Neural progenitor cell (in vitro differentiated cells): ENCODE data around the gene FOXD4L1. TPM values are rescaled to one million over a fixed set of nuclear protein-coding genes. Genes with fewer than 3 reads are reported as not detected.
A peak's percentile ranks its signal among the peaks of the same experiment; 100 is the strongest.
"Not testable (repeated sequence)": the region's sequence is repeated elsewhere in the genome, so short reads cannot be mapped to it uniquely, and the experiment has no call there.

Source experiments
- DNase-seq: peaks from one replicate; pipeline ENCODE4 v3.0.0-alpha.2; 2016; ENCODE audit warnings: low spot score
- H2AFZ ChIP-seq: fragments of 200-600 bp; sonication (generic); replicated peaks from 2 replicates; pipeline ENCODE4 v1.6.1; 2016; ENCODE audit warnings: antibody characterized with exemption
- H3F3A ChIP-seq: fragments of 200-600 bp; sonication (generic); 2 replicates; pipeline ENCODE4 v1.6.1; 2016; ENCODE audit warnings: antibody characterized with exemption, low read depth
- H3K27ac ChIP-seq: fragments of 200-600 bp; sonication (generic); 2 replicates; pipeline ENCODE4 v1.5.1; 2016; ENCODE audit warnings: mild to moderate bottlenecking
- H3K27me3 ChIP-seq: fragments of 200-600 bp; sonication (generic); 2 replicates; pipeline ENCODE4 v1.6.1; 2016; ENCODE audit warnings: mild to moderate bottlenecking, moderate library complexity
- H3K36me3 ChIP-seq: fragments of 200-600 bp; sonication (generic); 2 replicates; pipeline ENCODE4 v1.5.1; 2016
- H3K4me1 ChIP-seq: fragments of 200-600 bp; sonication (generic); 2 replicates; pipeline ENCODE4 v1.6.1; 2016; ENCODE audit warnings: mixed run types
- H3K4me2 ChIP-seq: fragments of 200-600 bp; sonication (generic); 2 replicates; pipeline ENCODE4 v1.6.1; 2016
- H3K4me3 ChIP-seq: fragments of 200-600 bp; sonication (generic); 2 replicates; pipeline ENCODE4 v1.5.1; 2016
- H3K79me2 ChIP-seq: fragments of 200-600 bp; sonication (generic); 2 replicates; pipeline ENCODE4 v1.6.1; 2016; ENCODE audit warnings: low read depth
- H3K9ac ChIP-seq: fragments of 200-600 bp; sonication (generic); 2 replicates; pipeline ENCODE4 v1.6.1; 2016
- H3K9me3 ChIP-seq: fragments of 200-600 bp; sonication (generic); 2 replicates; pipeline ENCODE4 v1.5.1; 2016; ENCODE audit warnings: low read depth
- H4K20me1 ChIP-seq: fragments of 200-600 bp; sonication (generic); 2 replicates; pipeline ENCODE4 v1.6.1; 2016; ENCODE audit warnings: low read depth
- H3K27ac Mint-ChIP-seq: 3 replicates; pipeline ENCODE4 v1.8.0; 2021; ENCODE audit warnings: mixed read lengths
- H3K27me3 Mint-ChIP-seq: 2 replicates; pipeline ENCODE4 v1.8.0; 2022; ENCODE audit warnings: low read depth, mild to moderate bottlenecking, inconsistent platforms, moderate library complexity, mixed read lengths; ENCODE audit not compliant: insufficient read depth
- H3K36me3 Mint-ChIP-seq: 3 replicates; pipeline ENCODE4 v1.8.0; 2021; ENCODE audit warnings: mixed read lengths
- H3K4me1 Mint-ChIP-seq: 3 replicates; pipeline ENCODE4 v1.8.0; 2021; ENCODE audit warnings: mixed read lengths
- H3K4me3 Mint-ChIP-seq: 3 replicates; pipeline ENCODE4 v1.8.0; 2021; ENCODE audit warnings: mild to moderate bottlenecking, moderate library complexity, mixed read lengths
- H3K9me3 Mint-ChIP-seq: 3 replicates; pipeline ENCODE4 v1.8.0; 2020; ENCODE audit warnings: mixed read lengths
- EZH2 ChIP-seq: fragments of 200-600 bp; sonication (generic); IDR thresholded peaks from 2 replicates; pipeline ENCODE4 v1.6.1; 2017; ENCODE audit warnings: antibody characterized with exemption, mild to moderate bottlenecking, moderate library complexity
- EZH2phosphoT487 ChIP-seq: fragments of 200-600 bp; sonication (generic); IDR thresholded peaks from 2 replicates; pipeline ENCODE4 v1.6.1; 2017; ENCODE audit warnings: antibody characterized with exemption
- total RNA-seq: library from RNA; depleted of rRNA; stranded (reverse); fragments of >200 nt; gene quantifications from 2 replicates; pipeline ENCODE4 v1.2.3, GENCODE V29; 2015; ENCODE audit warnings: low replicate concordance

Gene FOXD4L1
- total RNA-seq, 1 donor from 2014 or later = not detected

DNA sequence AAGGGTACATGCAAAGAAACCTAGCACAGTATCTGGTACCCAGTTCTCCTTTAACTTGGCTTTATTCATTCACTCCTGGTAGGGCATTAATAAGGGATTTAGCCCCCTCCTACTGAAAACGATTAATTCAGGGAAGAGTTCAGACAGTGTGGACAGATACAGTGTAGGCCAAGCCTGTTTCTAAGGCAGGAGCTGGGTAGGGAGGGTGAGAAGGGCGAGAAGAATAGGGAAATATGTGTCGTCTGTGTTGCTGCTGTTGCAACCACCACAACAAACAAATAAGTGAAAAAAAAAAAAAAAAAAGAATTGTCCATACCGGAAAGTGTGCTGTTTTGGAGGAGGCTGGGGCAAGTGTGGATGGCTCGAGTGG is 42.4 kb downstream of the FOXD4L1 start:
- DNase-seq, H3K9ac ChIP-seq, H2AFZ ChIP-seq, H3K36me3 Mint-ChIP-seq, H4K20me1 ChIP-seq, H3K4me3 ChIP-seq, H3K27ac Mint-ChIP-seq, H3F3A ChIP-seq, H3K79me2 ChIP-seq, H3K36me3 ChIP-seq, H3K4me1 Mint-ChIP-seq, H3K4me2 ChIP-seq, H3K27ac ChIP-seq, H3K9me3 Mint-ChIP-seq, H3K9me3 ChIP-seq, H3K4me1 ChIP-seq: not testable (repeated sequence)
- Mint-ChIP-seq H3K4me3 (peak overlapping the region; percentile 80), H3K27me3 (peaks cover 11% of the 10 kb centered on the region)
- H3K27me3 ChIP-seq = peaks cover 76% of the 10 kb centered on the region

DNA sequence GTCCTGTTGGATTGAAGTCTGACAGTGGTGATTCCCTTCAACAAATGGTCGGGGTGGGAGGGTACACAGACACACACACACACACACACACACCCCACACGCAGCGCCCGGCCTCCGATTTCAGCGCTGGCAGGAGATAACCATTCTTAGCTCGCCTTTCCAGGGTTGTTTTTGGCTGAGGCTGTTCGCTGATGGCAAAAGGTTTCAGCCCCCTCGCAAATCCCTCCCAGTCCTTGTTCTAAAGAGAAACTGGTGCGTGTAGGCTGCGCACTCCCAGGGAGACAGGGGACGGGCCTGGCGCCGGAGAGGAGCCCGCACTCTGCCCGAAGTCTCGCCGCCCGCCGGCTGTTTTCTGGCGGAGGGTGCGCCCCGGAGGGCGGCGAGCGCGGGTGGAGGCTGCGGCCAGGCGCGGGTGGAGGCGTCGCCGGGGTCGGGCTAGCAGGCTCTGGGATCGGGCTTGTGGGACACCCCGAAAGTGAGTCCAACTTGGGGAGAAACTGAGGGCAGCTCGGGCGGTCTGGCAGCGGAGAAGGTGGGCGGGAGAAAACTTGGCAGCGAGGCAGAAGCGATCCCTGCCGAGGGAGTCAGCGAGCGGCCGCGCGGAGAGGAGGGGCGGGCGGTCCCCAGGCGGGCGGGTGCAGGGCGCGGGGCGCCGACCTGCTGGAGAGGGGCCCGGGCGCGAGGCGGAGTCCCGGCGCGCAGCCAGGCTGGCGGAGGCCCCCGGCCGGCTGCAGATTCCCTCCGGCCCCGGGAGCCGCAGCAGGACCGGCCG is 42.9 kb downstream of the FOXD4L1 start:
- not testable (repeated sequence) for H3K27ac Mint-ChIP-seq, H3K36me3 ChIP-seq, H3K36me3 Mint-ChIP-seq, H3K9ac ChIP-seq, H3K4me1 Mint-ChIP-seq, H3K9me3 Mint-ChIP-seq, H3K9me3 ChIP-seq, H4K20me1 ChIP-seq, H3K27ac ChIP-seq, H3K4me1 ChIP-seq, H3K79me2 ChIP-seq, H3F3A ChIP-seq
- Histone ChIP-seq H3K4me3 (peak overlapping the region; percentile 66), H3K27me3 (peaks cover 75% of the 10 kb centered on the region), H2AFZ (peak overlapping the region; percentile 93), H3K4me2 (peak overlapping the region; percentile 84)
- DNase-seq = peak; percentile 48
- peaks cover 11% of the 10 kb centered on the region for H3K27me3 Mint-ChIP-seq
- H3K4me3 Mint-ChIP-seq = peak overlapping the region; percentile 80
- TF ChIP-seq EZH2phosphoT487 = peak; percentile 77
- peak; percentile 85 for TF ChIP-seq EZH2

DNA sequence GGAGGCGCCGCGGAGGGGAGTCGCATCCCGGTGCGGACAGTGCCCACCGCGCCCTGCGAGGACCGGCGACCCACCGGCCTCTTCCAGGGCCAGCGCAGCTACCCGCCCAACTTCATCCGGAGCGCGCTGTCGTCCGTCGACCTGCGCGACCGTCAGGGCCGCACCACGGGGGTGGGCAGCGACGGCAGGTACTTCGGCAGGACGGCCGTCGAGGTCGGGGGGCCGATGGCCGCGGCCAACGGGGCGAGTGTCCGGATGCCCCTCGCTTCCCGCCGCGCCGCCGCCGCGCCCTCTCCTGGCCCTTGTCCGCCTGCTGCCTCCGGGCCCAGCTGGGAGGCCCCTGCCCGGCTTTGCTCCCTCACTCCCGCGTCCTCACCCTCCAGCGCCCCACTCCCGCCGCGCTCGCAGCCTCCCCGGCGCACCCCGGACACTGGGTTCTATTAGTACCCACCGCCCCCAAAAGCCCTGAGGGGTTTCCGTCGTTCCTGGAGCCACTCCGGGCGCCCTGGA is 43.6 kb downstream of the FOXD4L1 start:
- H3K79me2 ChIP-seq, H3K27ac Mint-ChIP-seq, H3K36me3 ChIP-seq, H3K9me3 Mint-ChIP-seq, H3K4me1 ChIP-seq, H3K36me3 Mint-ChIP-seq, H3K9ac ChIP-seq, H3K9me3 ChIP-seq, H3K4me1 Mint-ChIP-seq, H3F3A ChIP-seq, H4K20me1 ChIP-seq, H3K27ac ChIP-seq: not testable (repeated sequence)
- H3K4me3 ChIP-seq = peak overlapping the region; percentile 66
- peak overlapping the region; percentile 84 for H3K4me2 ChIP-seq
- H3K27me3 ChIP-seq = peaks cover 70% of the 10 kb centered on the region
- Mint-ChIP-seq H3K27me3 (peaks cover 11% of the 10 kb centered on the region), H3K4me3 (peak overlapping the region; percentile 81)
- peak overlapping the region; percentile 93 for H2AFZ ChIP-seq
- peak; percentile 37 for DNase-seq
- peak; percentile 41 for TF ChIP-seq EZH2

DNA sequence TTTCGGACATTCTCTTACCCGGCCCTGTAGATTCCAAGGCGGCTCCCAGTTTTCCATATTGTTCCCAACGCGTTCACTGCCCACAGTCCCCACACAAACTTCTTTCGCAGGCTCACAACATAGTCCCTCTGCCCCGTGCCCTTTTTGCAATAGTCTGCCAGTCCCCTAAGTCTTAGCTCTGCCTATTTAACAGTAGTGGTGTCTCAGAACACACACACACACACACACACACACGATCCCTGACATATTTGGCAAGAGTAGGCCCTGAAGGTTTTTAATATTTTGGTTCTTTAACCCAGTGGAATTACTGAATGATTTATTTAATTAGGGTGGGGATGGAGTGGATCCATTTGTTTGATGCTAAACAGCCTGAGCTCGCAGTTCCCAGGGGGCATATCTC is 44.1 kb downstream of the FOXD4L1 start:
- not testable (repeated sequence) for H3K4me1 ChIP-seq, H3K9ac ChIP-seq, H3K36me3 Mint-ChIP-seq, H4K20me1 ChIP-seq, H3K27ac ChIP-seq, H3K9me3 ChIP-seq, H3K9me3 Mint-ChIP-seq, DNase-seq, H3K4me1 Mint-ChIP-seq, H3K4me2 ChIP-seq, H3K36me3 ChIP-seq, H3F3A ChIP-seq, H3K79me2 ChIP-seq, H3K4me3 ChIP-seq, H2AFZ ChIP-seq, H3K27ac Mint-ChIP-seq
- peaks cover 67% of the 10 kb centered on the region for H3K27me3 ChIP-seq
- Mint-ChIP-seq H3K4me3 (peak overlapping the region; percentile 81), H3K27me3 (peaks cover 11% of the 10 kb centered on the region)
- TF ChIP-seq EZH2 = peak; percentile 19

Other genes starting within 250 kb of the FOXD4L1 start
- 1.4 and 2.9 TPM in 2 replicates for gene PAX8, start 219.7 kb upstream of the FOXD4L1 start, total RNA-seq
- 40.4 and 68.9 TPM in 2 replicates for gene ZNG1B, start 61.0 kb upstream of the FOXD4L1 start, total RNA-seq
- 13.4 and 18.7 TPM in 2 replicates for gene RABL2A, start 128.6 kb downstream of the FOXD4L1 start, total RNA-seq